ENCODE data around the gene SPRR2F.

SPRR2F gene

DNA sequence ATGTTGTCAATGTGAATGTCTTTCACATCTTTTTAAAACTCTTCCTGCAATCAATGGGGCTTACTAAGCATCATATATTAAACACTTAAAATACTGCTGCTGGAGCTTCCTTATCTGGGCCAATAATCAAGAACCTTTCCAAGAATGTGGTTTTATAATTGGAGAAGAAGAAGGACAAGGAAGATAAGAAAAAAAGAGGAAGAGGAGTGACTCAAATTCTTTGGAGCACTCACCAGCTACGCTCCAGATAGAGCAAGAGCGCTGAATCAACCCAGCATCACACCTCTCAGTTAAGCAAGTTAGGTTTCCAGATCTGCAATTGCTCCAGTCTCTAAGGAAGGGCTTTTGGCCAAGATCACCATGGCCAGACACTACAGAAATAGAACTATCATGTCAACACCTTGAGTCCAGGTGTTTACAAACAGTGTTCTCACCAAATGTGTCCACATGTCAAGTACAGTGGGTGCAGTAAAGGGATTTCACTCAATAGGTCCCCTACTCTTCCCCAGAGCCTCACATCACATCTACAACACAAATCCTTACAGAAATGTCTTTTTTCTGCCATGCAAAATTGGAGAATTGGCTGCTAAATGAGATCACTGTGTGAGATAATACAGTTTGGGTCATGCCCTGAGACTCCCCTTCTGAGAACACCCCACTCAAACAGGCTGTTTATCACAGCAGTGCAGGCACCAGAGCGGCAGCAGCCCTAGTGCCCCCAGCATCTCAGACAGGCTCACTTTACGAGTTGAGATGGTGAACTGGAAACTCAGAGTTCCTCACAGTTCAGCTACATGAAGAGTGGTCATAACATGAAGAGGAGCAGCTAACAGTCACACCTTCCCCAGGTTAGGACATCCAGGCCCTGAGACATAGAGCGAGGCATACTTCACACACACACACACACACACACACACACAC lies 40.2 kb downstream of the SPRR2F start:
- no peak for DNase-seq (ENCODE audit: low read depth)

DNA sequence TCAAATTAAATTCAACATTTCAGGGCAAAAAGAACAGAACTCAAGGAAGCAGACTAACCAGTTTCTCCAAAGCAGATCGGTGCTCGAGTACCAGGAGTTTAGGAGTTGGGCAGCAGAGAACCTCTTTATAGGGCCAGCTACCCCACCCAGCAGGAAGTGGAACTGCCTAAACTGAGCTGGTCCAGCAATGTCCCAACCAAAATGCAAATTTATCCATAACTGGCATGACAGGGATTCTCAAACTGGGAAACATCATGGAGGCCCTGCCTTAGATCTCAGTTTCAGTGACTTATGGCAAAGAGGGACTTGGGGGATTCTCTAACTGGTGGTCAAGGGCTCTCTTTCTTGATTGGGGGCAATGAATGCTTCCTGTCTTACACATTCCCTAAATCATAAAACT lies 41.8 kb downstream of the SPRR2F start, which contains the start of gene SPRR2B:
SPRR2B (minus strand) TSS at position 101 of the 400 bp plus-strand sequence. CDS start 772 bp downstream, outside the sequence.
- no peak for DNase-seq (ENCODE audit: low read depth)

DNA sequence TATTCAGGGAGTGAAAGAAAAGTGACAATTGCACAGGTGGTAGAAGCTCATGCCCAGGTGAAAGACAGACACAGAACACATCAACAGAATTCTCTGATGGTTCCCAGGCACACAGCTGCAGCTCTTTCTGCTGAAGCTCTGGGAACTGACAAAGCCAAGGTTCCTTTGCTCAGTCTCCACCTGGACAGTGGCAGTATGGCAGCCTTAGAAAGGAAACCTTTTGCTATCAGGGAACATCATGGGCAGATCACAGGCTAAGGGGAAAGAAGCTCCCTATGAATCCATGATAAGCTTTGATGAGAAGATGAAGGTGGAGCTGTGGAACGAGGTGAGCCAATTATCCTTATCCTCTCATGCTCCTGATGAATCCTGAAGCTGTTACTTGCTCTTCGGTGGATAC lies 43.1 kb downstream of the SPRR2F start:
- DNase-seq (ENCODE audit: low read depth), result no peak
